Purkinje cell (primary cell): ENCODE data around the gene SMIM7. TPM values are rescaled to one million over a fixed set of nuclear protein-coding genes. Genes with fewer than 3 reads are reported as not detected.

Experiments
- polyA plus RNA-seq: library from polyadenylated mRNA; unstranded; fragments of >200 nt; fragmentation: Nextera tagmentation; gene quantifications from 2 replicates; pipeline ENCODE4 v1.2.1, GENCODE V29; 2014

Gene SMIM7
- polyA plus RNA-seq: 182 and 215 TPM in 2 replicates

GRCh38 chr19:16659832-16660708 is at the start of gene SMIM7:
Gene SMIM7, minus strand, starts transcription at chr19:16660144. Its CDS starts 34 bp downstream, at chr19:16660110.

GRCh38 chr19:16660763-16661479 is 977 bp upstream of the SMIM7 start, which contains the start of gene TMEM38A:
Gene TMEM38A, plus strand, starts transcription at chr19:16661139. Its CDS starts 79 bp downstream, at chr19:16661218.

GRCh38 chr19:16628183-16628983 is 31.6 kb downstream of the SMIM7 start, which contains the start of gene MED26:
Gene MED26, minus strand, starts transcription at chr19:16628204. Its CDS starts 261 bp downstream, at chr19:16627943.

Other genes with a start within 250 kb of the SMIM7 start
- 7.4 and 18.6 TPM in 2 replicates for gene EPS15L1, start 188.2 kb downstream of the SMIM7 start, polyA plus RNA-seq
- not detected in 2 replicates for gene CALR3, start 164.0 kb downstream of the SMIM7 start, polyA plus RNA-seq
- gene C19orf44, start 163.8 kb downstream of the SMIM7 start, polyA plus RNA-seq: 2.5 and 2.7 TPM in 2 replicates
- gene CHERP, start 117.7 kb downstream of the SMIM7 start, polyA plus RNA-seq: 2.2 and 2.8 TPM in 2 replicates
- gene SLC35E1, start 87.7 kb downstream of the SMIM7 start, polyA plus RNA-seq: 23.4 and 37.8 TPM in 2 replicates
- gene MED26, start 31.9 kb downstream of the SMIM7 start, polyA plus RNA-seq: 1.3 and 1.5 TPM in 2 replicates
- 46.0 and 68.0 TPM in 2 replicates for gene TMEM38A, start 995 bp upstream of the SMIM7 start, polyA plus RNA-seq
- not detected in 2 replicates for gene NWD1, start 59.7 kb upstream of the SMIM7 start, polyA plus RNA-seq
- gene SIN3B, start 169.3 kb upstream of the SMIM7 start, polyA plus RNA-seq: 2.0 and 3.3 TPM in 2 replicates
- gene F2RL3, start 228.9 kb upstream of the SMIM7 start, polyA plus RNA-seq: not detected in 2 replicates